ENCODE results near the gene B4GALT6. TPM values are rescaled to one million over a fixed set of nuclear protein-coding genes. Genes with fewer than 3 reads are reported as not detected.

B4GALT6 gene
- total and polyA plus RNA-seq, 10 of the 15 experiments (the other 5 are each of a cell fraction or from before 2014, with no cell fraction given) = 11.9 to 47.4 (median 18.0) TPM

DNA sequence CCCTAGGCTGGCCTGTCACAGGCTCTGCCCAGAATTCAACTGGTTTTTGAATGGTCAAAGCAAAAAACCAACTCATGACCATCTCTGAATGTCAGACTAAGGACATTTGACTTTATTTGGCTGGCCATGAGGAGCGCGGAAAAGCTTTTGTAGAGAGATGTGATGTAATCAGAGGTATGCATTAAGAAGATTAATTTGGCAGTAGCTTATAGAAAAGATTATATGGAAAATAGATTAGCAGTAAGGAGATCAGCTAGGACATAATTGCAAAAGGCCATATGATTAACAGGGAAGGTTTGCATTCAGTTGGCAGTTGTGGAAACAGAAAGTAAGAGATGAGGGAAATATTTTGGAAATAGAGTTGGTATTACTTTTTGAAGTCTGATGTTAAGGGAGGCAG, 105.0 kb downstream of the B4GALT6 start:
- no TSS peak for BruUV-seq (replicated peaks)
- Histone ChIP-seq H2AFZ (ENCODE audit: control insufficient read depth, low read depth, low read length) (no peak overlapping the region), H3K4me1 (ENCODE audit: control insufficient read depth, insufficient read depth, low read length) (peaks cover 6% of the 10 kb centered on the region), H3K27ac (ENCODE audit: control insufficient read depth, insufficient read depth) (no peak overlapping the region), H3K79me2 (ENCODE audit: control insufficient read depth, insufficient read depth, low read length) (no peaks in the 10 kb centered on the region), H3K4me2 (ENCODE audit: control insufficient read depth, insufficient read depth) (no peak overlapping the region), H3K4me3 (no peak overlapping the region), H3K36me3 (ENCODE audit: control insufficient read depth in 2 of 2, insufficient read depth in 2 of 2, low read length in 1 of 2) (no peaks in the 10 kb centered on the region), H3K27me3 (replicated peaks in 1 of 2; ENCODE audit: control insufficient read depth in 2 of 2, insufficient read depth in 2 of 2, low read length in 1 of 2) (no peaks in the 10 kb centered on the region), H3K9ac (ENCODE audit: control insufficient read depth, insufficient read depth, low read length) (no peak overlapping the region), H4K20me1 (ENCODE audit: control insufficient read depth, insufficient read depth) (no peaks in the 10 kb centered on the region), H3K9me3 (replicated peaks; ENCODE audit: control insufficient read depth, insufficient read depth, low read length) (no peaks in the 10 kb centered on the region)
- CTCF ChIA-PET = no interaction called here
- DNase-seq (ENCODE audit: low read depth, low spot score) = no peak
- SMC1A ChIA-PET (ENCODE audit: uncharacterized antibody, unreplicated experiment) = interaction anchor here (0.8 to 1.8 kb wide), 3 partner anchors 9 to 104 kb away, joined by 3 to 6 read pairs (median 3); no protein-coding TSS in a partner anchor
- RAD21 ChIA-PET (ENCODE audit: unreplicated experiment) = interaction anchor here (1.4 kb wide), 1 partner anchor 143 kb away, joined by 3 read pairs; no protein-coding TSS in a partner anchor
- POLR2A ChIA-PET = no interaction called here
- no peak for FAIRE-seq
- in situ Hi-C loops (cut with MboI) (no loop called here), intact Hi-C loops (cut with micrococcal nuclease; ENCODE audit: unreplicated experiment) (no loop called here)
- no peak for TF ChIP-seq CBX5 (IDR thresholded peaks at IDR 0.05; ENCODE audit: low read depth)
- TF ChIP-seq CEBPB (IDR thresholded peaks at IDR 0.05; ENCODE audit: borderline replicate concordance in 1 of 2, low read depth in 2 of 2, low read length in 2 of 2) = no peak
- TF ChIP-seq SIN3A (IDR thresholded peaks at IDR 0.05; ENCODE audit: low read depth, low read length) = no peak
- TF ChIP-seq CBX3 (IDR thresholded peaks at IDR 0.05; ENCODE audit: borderline replicate concordance, low read depth) = no peak
- no peak for TF ChIP-seq USF1 (IDR thresholded peaks at IDR 0.05; ENCODE audit: borderline replicate concordance, extremely low read length, insufficient read depth, low read depth, low read length)
- TF ChIP-seq SUPT20H (IDR thresholded peaks at IDR 0.05; ENCODE audit: borderline replicate concordance, control insufficient read depth, low read depth, low read length) = no peak
- no peak for TF ChIP-seq SP1 (IDR thresholded peaks at IDR 0.05; ENCODE audit: low read depth, low read length)
- no peak for TF ChIP-seq ETV6 (conservative IDR thresholded peaks at IDR 0.05 in 1 of 2, IDR thresholded peaks at IDR 0.05 in 1 of 2; ENCODE audit: borderline replicate concordance in 1 of 2, low read depth in 1 of 2)
- no peak for TF ChIP-seq TAF1 (IDR thresholded peaks at IDR 0.05; ENCODE audit: borderline replicate concordance, low read depth, low read length)
- TF ChIP-seq, protein P1, sequence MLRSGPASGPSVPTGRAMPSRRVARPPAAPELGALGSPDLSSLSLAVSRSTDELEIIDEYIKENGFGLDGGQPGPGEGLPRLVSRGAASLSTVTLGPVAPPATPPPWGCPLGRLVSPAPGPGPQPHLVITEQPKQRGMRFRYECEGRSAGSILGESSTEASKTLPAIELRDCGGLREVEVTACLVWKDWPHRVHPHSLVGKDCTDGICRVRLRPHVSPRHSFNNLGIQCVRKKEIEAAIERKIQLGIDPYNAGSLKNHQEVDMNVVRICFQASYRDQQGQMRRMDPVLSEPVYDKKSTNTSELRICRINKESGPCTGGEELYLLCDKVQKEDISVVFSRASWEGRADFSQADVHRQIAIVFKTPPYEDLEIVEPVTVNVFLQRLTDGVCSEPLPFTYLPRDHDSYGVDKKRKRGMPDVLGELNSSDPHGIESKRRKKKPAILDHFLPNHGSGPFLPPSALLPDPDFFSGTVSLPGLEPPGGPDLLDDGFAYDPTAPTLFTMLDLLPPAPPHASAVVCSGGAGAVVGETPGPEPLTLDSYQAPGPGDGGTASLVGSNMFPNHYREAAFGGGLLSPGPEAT (IDR thresholded peaks at IDR 0.05; ENCODE audit: low read depth) = no peak
- no peak for TF ChIP-seq CBFB (IDR thresholded peaks at IDR 0.05; ENCODE audit: low read depth)
- TF ChIP-seq HCFC1 (IDR thresholded peaks at IDR 0.05; ENCODE audit: low read length) = no peak
- no peak for TF ChIP-seq ZNF622 (IDR thresholded peaks at IDR 0.05)
- WGBS (ENCODE audit: insufficient coverage, insufficient replicate concordance, low lambda C conversion rate, missing lambda C conversion rate) = 95% methylated on average over 2 of the region's 2 CpGs
- no peak for ATAC-seq
